GM21515 (cell line): Measurements from ENCODE around the gene NFIX.

ENCODE experiments used
- ATAC-seq: cut with Tn5 transposase; IDR thresholded peaks from one replicate; pipeline ENCODE4 v1.9.1; 2021; ENCODE audit not compliant: unreplicated experiment

The NFIX gene

DNA sequence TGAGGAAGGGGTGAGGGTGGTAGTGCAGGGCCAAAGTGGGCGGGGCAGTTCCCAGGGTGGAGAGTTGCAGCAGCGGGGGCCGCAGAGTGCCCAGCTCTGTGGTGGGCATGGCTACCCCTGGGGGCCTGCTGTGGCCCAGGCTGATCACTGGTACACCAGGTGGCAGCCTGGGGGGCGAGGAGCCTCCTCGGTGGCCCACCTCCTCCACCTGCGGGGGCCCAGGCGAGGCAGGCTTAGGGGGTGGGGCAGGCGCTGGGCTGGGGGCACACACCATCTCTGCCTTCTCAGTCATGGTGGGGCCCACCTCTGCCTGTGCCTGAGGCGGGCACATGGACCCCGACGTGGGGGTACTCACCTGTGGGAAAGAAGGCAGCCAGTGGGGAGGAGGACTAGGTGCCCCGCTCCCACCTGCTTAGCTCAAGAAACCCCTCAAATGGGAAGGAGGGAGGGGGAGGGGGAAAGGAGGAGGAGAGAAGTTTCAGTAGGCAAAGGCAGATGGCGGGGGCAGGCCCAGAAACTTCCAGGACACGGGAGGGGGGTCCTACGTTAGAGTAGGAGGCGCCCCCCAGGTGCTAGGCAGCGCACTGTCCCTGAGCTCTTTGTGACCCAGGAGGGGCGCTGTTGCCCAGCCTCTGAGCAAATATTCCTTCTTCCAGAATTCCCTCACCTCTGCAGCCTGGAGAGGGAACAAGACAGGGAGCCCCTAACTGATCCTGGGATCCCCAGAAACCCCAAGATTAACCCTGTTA is 105.7 kb downstream of the NFIX start:
- ATAC-seq = no peak

DNA sequence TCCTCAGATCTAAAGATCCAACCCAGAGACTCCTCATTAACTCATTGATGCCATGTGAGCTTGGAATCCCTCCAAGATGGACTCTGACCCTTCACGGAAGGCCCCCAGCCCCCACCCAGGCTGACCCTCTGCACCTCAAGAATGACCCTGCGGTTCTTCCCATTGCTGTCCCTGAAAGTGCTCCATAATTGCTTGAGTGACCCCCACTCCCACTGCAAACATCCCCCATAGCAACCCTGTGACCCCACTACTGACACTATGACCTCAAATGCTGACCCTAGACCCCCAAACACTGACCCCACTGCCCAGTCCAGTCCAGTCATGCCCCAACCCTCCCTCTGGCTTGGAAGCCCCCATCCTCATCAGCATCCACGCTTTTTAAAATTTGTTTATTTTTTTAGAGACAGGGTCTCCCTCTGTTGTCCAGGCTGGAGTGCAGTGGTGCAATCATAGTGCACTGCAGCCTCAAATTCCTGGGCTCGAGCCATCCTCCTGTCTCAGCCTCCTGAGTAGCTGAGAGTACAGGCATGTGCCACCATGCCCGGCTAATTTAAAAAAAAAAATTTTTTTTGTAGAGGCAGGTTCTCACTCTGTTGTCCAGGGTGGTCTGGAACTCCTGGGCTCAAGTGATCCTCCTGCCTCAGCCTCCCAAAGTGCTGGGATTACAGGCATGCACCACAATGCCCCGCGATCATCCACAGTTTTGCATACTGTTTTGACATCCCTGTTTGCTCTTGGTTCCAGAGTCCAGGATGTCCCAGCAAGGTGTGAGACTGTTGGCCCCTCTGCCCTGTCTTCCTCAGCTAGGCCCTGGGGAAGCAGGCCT is 106.5 kb downstream of the NFIX start:
- no peak for ATAC-seq

DNA sequence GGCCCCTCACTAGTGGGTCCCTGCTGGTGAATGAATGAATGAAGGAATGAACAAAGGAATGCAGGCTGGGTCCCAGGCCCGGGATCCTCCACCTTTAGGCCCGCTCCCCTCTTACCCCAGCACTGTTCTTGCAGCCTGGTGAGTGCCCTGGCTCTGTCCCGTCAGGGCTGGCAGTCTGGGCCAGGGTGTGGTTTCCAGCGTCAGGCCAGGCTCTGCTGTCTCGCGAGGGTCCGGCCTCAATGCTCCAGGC is 107.1 kb downstream of the NFIX start:
- no peak for ATAC-seq

DNA sequence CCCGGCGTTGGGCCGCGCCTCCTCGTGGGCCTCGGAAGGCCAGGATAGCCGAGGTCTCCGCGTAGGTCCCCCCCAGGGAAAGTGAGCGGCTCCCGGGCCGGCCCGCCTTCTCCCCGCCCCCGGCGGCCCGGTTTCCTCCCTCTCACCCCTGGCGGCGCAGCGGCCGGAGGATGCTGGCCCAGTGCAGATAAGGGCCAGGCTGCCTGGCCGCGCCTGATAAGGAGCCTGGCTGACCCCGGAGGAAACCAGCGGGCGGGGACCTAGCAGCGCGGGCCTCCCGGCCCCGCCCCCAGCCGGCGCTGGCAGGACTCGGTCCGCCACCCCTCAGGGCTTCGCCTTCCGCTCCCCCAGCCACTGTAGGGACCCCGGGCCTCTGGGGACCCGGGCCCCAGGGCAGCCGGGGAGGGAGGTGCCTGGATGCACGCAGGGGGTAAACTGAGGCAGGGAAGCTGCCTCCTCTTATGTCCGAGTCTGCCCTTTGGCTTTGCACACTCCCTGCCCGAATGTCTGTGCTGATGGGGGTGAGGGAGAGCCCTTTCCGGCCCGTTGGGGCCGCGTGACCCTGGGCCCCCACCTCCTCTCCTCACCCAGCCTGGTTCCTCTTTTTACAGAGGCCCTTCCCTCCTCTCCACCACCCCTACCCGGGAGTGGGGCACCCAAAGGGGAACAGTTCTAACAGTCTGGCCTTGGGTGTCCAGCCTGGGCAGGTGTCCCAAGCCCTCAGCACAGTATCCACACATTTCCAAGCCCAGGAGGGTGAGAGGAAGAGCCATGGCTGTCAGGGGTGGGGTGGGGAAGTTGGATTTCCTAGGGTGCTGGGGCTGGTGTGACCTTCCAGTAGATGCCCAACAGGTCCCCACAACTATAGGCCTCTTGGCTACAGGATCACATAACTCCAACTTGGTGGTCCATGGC is 107.6 kb downstream of the NFIX start, which contains the start of gene LYL1:
Gene LYL1, minus strand, starts transcription at position 193 of the 915 bp plus-strand sequence. CDS start 1,687 bp downstream, outside the sequence.
- ATAC-seq = peak; percentile 32

DNA sequence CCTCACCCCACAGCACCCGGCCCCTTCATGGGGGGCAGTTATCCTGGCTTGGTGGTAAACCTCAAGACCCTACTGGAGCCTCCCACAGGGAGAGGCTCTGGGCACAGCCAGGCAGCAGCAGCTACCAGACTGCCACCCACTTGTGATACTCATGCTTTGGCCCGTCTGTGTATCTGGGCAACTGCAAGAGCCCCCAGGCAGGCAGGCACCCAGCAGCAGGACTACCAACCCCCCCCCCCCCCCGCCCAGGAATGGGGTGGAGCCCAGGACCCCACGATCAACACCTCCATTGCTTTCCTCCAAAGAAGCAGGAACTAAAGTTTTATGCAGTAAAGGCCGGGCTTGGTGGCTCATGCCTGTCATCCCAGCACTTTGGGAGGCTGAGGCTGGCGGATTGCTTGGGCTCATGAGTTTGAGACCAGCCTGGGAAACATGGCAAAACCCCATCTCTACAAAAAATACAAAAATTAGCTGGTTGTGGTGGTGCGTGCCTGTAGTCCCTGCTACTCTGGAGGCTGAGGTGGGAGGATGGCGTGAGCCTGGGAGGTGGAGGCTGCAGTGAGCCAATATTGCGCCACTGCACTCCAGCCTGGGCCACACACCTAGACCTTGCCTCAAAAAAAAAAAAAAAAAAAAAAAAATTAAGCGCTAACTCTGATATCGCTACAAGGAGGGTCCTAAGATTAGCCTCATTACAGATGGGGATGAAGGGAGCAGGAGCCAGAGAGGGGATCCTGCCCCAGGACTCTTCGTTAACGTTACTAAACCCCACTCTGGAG is 108.5 kb downstream of the NFIX start:
- ATAC-seq = no peak

DNA sequence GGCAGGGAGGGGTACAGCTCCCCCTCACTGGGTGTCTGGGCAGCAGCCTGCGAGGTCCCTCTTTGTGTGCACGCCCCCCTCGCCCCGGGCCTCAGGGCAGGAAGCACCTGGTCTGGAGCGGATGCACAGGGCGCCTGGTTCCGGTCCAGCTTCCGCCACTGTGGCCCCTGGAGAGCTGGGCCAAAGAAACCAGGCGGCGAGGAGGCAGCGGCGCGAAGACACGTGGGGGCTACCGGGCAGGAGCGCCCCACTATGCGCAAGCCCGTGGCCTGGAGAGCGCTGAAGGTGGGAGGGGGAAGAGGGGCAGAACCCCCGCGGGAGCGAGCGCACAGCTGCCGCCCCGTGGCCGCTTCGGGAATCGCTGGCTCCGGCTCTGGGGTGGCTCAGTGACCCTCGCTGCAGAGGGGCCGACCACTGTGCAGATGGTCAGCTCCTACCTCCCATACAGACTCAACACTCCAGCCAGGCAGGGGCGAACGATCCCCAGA is 109.1 kb downstream of the NFIX start:
- ATAC-seq = no peak

DNA sequence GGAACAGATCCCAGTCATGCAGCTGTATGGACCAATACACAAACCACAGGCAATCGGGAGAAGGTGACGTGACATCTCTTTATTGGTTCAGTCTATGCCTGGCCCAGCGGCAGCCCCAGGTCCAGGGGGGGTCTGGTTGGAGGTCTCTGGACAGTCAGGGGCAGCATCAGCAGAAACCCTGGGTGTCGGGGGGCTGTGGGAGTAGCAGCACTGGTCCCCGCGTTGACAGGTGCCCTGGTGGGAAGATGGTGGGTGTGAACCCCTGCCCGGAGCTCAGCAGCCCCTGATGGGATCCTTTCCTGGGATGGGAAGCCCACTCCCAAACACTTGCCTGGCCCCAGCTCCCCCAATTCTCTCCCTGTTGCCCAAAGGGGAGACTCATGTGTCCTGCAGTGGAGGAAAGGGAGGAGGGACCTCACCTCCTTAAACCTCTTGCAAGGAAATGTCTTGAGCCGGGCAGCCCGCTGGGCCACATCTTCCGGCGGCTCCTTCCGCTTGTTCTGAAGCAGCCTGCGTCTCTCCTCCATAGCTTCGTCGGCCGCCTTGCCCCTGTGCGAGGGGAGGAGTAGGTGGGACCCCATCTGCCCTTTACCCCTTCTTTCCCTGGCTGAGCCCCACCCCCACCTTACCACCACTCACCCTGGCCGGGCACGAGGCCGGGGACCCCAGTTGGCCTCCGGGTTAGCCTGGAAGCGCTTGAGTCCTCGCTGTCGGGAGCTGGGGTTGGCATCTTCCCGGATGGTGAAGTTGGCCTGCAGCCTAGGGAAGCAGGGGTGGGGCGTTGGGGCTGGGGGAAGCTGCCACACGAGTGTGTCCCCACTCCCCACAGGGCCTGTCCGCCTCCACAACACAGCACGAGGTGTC is 109.8 kb downstream of the NFIX start:
- no peak for ATAC-seq

DNA sequence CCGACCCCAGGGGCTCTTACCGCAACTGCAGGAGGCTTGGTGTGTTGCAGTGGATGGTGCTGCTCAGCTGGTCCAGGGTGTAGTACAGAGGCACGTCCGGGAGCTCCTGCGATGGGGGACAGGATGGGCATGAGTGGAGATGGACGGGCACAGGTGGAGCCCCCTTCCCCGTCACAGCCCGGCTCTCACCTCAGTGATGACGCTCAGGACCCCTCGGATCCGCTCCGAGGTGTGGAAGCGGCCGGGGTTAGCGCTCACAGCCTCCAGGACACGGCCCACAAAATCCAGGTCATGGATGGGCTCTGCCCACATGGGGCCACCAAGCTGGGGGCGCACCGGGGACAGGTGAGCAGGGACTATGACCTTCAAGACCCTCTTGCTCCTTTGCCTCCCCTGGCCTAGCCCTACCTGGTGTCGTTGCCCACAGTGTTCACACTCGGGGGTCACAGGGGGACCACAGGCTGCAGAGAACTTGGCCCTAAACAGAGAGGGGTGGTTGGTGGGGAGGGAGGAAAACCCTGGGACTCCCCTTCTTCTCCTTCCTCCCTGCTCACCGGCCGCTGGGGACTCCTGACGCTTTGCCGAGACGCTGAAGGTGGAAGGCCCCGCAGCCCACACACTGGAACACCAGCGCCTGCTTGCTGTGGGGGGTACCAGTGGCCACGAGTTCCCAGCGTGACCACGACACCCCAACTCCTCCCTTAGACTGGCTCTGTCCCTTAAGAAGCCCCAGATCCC is 114.3 kb downstream of the NFIX start:
- no peak for ATAC-seq

DNA sequence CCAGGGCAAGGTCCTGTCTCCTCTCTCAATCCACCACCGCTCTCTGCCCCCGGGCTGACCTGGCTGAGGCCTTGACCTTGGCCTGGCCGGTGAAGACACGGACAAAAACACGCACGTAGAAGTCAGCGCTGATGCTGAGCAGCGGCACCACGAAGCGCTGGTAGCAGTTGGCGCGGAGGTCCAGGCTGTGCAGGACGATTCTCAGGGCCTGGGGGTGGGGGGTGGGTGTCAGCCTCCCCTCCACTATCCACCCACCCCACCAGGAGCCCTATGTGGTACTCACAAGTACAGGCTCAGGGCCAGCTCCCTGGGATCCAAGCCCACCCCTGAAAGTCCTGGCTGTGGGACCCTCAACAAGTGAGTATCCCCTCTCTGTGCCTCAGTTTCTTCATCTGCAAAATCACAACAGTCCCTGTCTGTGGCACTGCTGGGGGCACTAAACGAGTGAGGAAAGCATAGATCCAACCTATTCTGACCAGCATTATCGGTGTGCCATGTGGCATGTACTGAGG is 114.9 kb downstream of the NFIX start:
- no peak for ATAC-seq

DNA sequence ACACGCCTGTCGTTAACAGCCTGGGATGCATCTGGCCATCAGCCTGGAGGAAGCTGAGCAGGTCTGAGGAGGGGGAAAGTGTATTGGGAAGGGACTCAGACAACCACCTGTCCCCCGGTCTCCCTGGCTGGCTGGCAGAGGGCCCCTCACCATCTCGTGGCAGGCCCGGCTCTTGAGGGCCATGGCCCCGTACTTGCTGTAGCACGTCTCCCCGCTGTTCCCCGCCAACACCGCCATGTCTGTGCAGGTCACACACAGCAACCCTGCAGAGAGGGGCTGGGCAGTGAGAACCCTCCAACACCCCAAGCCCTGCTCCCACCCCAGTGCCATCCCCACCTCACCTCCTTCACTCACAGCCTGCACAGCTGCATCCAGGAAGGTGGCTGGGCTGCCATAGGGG is 117.3 kb downstream of the NFIX start:
- ATAC-seq = no peak

DNA sequence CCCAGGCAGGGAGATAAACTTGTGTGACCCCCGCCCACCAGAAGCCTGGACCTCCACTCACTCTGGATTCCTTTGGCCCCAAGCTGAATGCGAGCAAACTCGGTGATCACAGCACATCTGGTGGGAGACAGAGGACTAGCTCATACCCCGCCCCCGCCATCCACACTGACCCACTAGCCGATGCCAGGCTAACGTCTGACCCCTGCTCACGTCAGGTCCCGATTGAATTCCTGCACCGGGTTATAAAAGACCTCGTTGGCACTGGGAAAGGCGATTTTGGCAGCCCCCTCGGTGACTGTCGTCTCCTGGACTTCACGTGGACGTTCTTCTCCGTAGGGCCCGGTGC is 120.6 kb downstream of the NFIX start:
- no peak for ATAC-seq

DNA sequence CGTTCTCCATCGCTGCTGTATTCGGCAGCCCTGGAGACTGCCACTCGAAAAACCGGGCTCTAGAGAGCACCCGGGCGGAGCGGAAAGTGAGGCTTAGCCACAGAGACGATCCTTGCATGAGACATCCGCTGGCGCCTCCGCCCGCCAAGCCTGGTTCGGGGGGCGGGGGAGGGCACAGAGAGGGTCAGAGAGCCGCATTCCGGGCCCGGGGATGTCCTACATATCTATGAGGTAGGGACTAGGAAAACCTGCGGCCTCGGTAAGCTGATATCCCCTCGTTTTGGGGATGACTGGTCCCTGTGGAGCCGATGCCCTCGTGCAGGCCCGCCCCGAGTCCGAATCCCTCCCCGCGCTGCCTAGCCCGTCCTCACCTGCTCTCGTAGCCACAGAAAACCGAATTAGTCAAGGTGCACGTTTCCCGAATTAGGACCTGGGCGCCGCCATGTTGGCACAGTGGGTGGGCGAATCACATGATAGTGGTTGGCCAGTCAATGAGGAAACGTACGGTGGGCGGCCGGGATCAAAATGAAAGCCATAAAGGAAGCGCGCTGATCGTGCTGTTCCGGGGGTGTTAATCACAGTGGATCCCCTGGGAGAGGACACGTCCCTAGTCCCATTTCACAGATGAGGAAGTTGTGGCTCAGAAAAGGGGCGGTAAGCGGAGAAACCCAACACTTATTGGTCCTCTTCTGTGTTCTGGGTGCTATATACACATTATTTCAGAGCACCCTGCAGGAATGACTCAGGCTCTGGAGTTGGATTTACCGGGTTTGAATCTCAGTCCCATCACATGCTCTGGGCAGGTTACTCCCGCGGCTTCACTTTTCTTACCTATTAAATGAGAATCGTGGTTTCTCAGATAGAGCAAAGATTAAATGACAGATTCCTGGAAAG is 121.3 kb downstream of the NFIX start, which contains the start of gene TRMT1:
Gene TRMT1, minus strand, starts transcription at position 459 of the 894 bp plus-strand sequence. Its CDS starts 341 bp downstream, at position 118.
- ATAC-seq = peak; percentile 48

DNA sequence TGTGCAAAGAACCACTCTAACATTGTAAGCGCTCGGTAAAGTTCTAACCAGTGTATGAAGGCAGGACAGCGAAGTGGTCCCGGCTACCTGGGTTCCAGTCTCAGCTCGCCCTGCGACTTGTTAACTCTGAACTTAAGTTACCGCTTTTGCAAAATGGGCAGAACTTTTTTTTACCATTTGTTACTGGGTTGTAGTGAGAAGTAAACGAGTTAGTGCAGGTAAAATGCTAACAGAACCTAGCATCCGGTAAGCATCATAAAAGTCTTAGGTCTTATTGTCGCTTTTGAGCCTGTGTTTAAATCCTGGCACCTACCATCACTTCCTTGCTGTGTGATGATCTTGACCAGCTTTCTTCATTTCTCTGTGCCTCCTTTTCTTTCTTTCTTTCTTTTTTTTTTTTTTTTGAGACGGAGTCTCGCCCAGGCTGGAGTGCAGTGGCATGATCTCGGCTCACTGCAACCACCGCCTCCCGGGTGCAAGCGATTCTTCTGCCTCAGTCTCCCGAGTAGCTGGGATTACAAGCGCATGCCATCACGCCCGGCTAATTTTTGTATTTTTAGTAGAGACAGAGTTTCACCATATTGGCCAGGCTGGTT is 122.0 kb downstream of the NFIX start:
- ATAC-seq = no peak

DNA sequence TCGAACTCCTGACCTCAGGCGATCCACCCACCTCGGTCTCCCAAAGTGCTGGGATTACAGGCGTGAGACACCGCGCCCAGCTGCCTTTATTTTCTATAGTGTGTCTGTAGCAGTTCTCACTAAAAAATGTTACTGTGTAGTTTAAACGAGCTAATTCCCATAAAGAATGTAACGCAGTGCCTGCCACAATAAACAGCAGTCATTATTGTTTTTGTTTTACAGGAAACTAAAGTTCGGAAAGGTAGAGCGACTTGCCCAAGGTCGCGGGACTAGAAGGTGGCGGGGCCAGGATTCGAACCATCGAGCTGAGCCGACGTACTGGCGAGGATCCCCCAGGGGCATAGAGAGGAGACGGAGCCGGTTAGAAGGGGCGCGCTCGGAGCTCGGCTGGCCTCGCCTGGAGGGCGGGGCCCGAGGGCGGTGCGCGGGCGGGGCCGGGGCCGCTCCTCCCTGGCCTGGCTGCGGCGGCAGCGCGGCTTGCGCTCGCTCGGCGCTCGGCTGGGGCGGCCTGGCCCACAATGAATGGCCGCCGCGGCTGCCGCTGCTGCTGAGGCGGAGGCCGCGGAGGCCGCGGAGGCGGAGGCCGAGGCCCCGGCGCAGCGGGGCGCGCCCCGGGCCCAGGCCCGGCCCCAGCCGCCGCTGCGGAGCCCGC is 122.6 kb downstream of the NFIX start, which contains the start of gene NACC1:
Gene NACC1, plus strand, starts transcription at position 493 of the 652 bp plus-strand sequence. CDS start 16,944 bp downstream, outside the sequence.
- peak; percentile 44 for ATAC-seq

DNA sequence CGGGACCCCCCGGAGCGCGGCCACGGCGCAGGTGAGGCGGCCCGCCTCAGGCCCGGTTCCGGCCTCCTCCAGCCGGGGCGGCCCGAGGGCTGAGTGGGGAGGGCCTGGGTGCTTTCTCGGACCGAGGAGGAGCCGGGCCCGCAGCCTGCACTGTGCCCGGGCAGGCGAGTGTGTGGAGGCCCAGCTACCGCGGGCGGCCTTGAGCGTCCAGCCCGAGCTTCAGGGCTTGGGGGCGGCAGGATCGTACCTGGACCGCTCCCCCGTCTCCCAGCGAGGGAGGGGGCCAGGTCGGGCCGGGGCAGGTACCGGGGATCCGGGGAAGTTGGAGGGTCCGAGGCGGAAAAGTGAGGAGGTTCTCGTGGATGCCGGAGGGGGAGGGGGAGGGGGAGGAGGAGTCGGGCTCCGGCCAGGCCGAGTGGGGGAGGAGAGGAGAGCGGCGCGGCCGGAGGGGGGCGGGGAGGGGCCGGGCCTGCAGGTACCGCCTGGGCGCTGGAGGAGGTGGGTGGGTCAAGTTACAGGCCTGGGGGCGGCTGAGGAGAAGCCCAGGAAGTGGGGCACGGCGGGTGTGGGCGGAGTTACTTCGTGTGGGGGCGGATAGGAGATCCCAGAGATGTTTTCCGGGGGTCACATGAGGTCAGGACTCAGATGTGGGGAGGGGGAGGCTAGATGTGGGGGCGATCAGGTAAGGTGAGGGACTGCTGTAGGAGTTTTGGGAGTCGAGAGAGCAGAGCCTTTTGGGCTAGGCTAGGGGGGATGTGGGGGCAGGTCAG is 123.3 kb downstream of the NFIX start:
- ATAC-seq = peak; percentile 1

DNA sequence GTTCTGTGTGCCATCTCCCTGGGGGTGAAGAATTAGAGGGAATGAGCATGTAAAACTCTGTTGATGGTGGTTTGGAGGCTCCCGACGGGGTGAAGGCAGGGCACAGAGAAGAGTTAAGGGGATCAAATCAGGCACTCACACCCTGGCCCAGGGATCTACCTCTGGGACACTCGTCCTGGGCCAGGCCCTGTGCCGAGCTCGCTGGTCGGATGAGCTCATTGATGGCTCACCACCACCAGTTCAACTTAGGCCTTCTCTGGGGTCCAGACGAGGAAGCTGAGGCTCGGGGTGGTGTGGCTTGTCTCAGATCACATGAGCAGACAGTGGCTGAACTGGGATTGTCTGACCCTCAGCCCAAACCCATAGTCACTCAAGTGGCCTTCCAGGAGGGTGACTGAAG is 124.4 kb downstream of the NFIX start:
- ATAC-seq = no peak
